Fibroblast of gingiva (primary cell): ENCODE measurements around the gene UBE2I.
"Not testable (repeated sequence)": the region's sequence is repeated elsewhere in the genome, so short reads cannot be mapped to it uniquely, and the experiment has no call there.

Experiments
- DNase-seq: peaks from one replicate; pipeline ENCODE4 v3.0.0-alpha.2; 2011; ENCODE audit warnings: low read depth

The UBE2I gene

DNA sequence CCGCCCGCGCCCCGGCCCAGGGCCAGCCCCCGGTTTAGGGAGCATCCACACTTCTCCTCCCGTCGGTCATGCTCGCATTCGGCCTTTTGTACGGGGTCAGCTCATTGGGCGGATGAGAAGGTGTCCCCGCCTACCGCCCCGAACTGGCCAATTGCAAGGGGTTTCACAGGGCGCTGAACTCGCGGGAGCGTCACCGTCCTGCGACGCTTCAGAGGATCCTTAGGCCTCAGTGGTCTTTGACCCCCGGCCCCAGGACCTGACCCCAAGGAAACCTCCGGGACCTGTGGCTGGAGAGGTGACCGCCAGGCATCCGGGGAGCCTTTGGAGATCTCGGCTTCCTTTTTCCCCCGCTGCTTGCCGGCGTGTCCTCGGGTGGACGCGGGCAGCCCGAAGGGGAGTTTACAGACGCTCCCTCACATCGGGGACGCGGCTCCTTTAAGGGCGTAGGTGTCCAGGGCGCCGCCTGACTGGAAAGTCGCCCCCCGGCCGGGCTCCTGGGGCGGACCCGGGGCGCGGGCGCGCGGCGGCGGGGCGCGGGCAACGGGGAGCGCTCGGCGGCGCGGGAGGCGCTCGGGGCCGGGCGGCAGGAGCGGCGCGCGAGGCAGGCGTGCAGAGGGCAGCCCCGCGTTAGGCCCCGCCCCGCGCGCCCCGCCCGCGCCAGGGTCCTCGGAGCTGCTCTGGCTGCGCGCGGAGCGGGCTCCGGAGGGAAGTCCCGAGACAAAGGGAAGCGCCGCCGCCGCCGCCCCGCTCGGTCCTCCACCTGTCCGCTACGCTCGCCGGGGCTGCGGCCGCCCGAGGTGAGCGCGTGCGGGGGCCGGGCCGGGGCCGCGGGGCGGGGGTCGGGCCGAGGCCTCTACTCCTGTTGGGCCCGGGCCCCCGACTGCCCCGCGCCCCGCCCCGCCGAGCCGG lies at the start of gene UBE2I:
Gene UBE2I, plus strand, starts transcription at position 660 of the 909 bp plus-strand sequence. CDS start 4,395 bp downstream, outside the sequence.
- DNase-seq = peak; percentile 99

DNA sequence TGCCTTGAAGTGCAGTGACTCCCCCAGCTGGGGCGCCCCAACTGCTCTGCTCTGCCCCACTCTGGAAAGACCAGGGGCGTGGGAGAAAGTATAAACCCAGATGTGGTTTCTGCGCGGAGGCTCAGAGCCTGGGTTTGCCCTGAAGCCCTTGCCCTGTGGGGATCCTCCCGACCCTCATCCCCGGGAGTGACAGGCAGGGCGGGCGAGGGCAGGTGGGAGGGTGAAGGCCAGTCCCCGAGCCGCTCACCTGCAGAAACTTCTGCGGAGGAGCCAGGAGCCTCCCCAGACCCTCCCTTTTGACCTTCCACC lies 49.7 kb upstream of the UBE2I start:
- no peak for DNase-seq

DNA sequence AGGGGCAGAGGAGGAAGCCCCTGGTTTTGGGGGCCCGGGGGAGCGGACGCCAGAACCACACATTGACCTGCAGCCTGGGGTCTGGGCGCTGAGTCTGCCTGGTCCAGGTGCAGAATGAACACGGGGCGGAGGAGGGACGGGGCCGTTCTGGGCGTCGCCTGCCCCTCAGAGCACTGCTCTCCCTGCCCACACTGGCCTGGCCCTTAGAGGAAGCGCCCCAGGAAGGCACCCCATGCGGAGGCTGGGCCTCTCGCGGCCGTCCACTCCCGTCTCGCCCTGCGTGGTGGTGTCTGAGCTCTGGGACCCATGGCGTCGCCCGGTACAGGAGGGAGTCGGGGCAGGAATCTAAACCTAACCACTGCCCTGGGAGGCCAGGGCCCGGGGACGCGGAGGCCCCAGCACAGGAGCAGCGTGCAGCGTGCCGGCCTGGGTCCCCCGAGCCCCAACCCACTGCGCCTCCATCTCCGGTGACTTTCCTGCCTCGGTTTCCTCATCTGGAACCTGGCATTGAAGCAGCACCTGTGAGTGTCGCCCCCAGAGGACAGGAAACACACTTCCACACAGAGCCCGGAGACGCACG lies 49.2 kb upstream of the UBE2I start:
- DNase-seq = no peak

DNA sequence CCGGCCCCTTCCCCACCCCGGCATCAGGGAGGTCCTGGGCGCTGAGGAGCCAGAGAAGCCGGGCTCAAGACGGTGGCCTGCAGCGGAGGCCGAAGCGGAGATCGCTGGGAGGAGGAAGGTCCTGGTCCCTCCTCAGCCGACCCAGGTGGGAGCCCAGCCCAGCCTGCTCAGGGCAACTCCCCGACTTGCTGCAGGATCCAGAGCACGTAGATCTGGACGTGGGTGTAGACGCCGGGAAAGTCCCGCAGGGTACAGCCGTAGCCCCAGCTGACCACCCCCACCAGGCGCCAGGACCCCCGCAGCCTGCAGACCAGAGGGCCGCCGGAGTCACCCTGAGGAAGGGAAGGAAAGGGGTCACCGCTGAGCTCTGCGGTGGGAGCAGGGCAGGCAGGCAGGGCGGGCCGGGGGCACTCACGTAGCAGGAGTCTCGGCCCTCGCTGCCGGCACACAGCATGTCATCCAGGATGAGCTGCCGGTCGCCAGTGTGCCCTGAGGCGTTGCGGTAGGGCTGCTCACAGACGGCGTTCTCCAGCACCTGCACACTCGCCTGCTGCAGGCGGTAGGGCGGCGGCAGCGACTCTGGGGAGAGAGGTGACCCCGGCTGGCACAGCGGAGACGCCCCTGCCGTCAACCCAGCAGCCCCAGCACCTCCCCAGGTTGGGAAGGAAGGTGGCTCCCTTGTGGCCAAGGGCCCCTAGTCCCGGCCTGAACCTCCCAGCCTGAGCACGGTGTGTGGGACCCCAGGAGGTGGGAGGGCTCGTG lies 48.1 kb upstream of the UBE2I start:
- DNase-seq = no peak

DNA sequence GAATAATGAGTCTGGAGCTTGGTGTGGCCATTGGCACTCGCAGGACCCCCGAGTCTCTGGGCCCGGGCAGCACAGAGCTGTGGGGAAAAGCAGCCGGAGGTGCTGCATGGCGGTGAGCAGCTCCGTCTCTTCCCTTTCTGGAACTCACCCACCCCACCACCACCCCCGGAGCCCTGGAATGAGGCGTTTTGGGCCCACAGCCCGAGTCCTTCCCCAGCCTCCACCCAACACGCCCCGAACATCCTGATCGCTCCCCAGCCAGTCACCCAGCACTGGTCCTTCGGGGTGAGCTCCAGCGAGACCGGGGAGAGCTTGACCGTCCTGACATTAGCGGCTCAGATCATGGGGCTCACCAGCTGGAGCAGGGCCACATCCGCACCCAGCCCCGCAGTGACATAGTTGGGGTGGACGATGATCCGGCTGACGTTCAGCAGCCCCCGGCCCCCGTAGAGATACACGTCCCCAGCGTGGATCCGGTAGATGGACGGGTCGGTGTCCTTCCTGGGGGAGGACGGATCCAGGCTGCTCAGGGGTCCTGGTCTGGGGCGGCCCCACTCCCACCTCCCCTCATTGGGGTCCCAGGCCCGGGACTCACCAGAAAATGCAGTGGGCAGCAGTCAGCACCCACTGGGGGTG lies 47.1 kb upstream of the UBE2I start:
- DNase-seq = no peak

DNA sequence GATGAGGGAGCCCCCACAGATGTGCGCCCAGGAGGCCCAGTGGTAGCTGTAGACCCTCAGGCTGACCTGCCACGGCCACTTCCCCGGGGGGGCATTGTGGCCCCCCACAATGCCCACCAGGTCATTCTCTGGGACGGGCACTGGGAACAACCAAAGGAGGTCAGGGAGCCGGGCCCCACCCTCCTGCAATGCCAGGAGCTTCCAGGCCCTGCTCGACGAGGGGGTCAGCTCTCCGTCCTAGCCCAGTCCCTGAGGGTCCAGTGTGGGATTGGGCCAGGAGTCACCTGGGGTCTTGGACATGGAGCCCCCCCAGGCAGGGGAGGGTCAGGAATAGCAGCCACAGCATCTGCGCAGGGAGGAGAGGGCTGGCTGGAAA lies 46.6 kb upstream of the UBE2I start:
- no peak for DNase-seq

DNA sequence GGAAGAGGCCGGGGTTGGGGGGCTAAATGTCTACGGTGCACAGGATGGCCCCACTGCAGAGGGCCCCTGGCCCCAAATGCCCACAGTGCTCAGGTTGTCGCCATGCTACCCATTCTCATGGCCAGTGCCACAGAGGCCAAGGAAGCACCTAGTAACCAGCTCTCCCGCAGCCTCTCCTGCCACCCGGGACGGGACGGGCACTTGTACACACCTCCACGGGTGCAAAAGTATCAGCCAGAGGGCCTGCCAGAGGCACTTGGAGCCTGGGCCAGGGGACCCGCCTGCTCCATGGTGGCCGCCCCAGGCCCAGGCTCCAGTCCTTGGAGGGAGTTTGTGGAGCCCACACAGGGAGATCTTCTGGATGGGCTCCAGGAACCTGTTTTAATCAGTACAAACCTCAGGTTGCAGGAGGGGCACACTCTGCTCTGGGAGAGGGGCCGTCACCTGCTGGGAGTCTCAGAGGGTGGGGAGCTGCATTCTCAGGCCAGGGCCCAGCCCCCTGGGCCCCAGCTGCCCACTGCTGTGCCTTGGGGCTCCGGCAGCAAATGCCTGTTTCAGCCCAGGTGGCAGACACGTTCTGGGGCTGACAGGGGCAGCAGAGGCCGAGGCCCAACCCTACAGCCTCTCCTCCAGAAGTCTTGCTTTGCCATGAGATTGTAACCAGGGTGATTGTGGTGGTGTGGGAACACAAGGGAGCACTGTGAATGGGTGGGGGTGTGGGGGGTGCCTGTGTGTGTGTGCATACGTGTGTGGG lies 45.7 kb upstream of the UBE2I start:
- no peak for DNase-seq

DNA sequence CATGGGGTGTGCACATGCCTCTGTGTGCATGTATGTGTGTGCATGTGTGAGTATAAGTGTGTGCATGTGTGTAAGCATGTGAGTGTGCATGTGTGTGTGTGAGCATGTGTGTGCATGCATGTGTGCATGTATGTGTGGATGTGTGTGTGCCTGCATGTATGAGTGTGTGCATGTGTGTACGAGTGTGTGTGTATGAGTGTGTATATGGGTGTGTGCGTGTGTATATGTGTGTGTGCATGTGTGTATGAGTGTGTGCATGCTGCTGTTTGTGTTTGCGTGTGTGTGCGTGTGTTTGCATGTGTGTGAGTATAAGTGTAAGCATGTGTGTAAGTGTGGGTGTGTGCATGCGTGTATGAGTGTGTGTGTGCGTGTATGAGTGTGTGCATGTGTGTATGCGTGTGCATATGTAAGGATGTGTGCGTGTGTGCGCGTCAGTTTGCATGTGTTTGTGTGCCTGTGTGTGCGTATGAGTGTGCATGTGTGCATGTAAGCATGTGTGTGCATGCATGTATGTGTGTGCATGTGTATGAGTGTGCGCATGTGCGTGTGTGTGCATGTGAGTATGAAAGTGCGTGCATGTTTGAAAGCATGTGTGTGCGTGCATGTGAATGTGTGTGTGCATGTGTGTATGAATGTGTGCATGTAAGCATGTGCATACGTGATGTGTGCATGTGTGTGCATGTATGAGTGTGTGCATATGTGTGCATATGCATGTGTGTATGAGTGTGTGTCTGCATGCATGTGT lies 44.9 kb upstream of the UBE2I start:
- DNase-seq = no peak

DNA sequence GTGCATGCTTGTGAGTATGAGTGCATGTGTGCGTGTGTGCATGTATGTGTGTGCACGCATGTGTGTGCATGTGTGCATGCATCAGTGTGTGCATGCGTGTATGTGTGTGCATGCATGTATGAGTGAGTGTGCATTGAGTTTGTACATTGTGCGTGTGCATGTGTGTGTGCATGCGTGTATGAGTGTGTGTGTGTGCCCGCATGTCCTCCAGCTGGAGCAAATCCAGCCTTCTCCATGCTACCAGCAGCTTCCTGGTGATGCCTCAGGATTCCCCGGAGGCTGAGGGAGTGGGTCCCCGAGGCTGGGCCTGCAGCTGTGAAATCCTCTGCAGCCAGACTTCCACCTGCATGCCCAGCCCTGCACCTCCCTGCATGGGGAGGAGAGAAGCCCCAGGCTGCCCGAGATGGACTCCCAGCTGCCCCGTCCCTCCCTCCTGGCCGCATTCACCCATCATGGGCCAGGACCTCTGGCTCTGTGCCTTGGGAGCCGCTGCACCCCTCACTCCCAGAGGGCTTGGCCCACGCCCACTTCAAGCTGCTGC lies 44.3 kb upstream of the UBE2I start:
- DNase-seq = no peak

DNA sequence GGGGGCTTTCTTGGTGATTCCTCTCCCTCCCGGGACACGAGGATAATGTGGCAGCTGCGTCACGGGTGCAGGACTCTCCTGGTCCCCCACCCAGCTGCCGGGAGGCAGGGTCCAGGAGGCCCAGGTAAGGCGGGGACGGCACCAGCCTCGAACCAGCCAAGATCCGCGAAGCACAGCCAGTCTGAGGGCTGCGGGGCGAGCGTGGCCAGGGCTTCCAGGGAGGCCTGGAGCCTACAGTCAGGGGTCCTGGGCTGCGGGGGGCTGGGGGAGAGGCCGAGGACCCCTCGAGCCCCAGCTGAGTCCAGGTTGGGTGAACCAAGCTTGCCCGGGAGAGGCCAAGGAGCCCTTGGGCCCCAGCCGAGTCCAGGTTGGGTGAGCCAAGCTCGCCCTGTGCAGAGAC lies 43.6 kb upstream of the UBE2I start:
- no peak for DNase-seq

DNA sequence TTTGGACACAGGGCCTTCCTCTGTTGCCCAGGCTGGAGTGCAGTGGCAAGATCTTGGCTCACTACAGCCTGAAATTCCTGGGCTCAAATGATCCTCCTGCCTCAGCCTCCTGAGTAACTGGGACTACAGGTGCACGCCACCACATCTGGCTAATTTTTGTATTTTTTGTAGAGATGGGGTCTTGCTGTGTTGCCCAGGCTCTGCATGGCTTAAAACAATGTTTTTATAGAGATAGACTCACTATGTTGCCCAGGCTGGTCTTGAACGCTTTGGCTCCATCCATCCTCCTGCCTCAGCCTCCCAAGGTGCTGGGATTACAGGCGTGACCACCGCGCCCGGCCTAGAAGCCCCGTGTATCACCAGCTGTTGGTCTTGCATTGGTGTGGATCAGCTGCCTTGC lies 40.0 kb upstream of the UBE2I start:
- not testable (repeated sequence) for DNase-seq

DNA sequence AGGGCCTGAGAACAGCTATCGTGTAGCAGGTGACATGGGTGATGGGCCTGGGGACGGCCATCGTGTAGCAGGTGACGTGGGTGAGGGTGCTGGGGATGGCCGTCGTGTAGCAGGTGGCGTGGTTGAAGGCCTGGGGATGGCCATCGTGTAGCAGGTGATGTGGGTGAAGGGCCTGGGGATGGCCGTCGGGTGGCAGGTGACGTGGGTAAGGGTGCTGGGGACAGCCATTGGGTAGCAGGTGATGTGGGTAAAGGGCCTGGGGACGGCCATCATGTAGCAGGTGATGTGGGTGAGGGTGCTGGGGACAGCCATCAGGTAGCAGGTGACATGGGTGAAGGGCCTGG lies 38.1 kb upstream of the UBE2I start:
- no peak for DNase-seq

DNA sequence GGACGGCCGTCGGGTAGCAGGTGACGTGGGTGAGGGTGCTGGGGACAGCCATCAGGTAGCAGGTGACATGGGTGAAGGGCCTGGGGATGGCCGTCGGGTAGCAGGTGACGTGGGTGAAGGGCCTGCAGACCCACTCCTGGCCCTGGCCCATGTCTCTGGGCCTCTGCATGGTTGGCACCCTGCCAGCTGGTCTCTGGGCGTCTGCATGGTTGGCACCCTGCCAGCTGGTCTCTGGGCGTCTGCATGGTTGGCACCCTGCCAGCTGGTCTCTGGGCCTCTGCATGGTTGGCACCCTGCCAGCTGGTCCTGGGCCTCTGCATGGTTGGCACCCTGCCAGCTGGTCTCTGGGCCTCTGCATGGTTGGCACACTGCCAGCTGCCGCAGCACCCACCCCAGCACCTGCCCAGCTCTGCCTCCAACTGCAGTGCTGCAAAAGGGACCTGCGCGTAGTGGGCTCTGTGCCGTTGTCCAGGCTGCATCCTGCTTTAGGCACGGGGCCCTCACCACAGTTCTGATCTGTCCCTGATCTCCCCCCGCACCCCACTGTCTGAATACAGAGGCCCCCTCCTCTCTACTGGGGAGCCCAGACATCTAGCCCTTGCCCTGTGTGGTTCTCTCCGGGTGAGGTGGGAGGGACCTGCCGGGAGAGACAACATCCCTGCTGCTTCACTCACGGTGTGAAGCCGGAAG lies 37.6 kb upstream of the UBE2I start:
- DNase-seq = not testable (repeated sequence)

DNA sequence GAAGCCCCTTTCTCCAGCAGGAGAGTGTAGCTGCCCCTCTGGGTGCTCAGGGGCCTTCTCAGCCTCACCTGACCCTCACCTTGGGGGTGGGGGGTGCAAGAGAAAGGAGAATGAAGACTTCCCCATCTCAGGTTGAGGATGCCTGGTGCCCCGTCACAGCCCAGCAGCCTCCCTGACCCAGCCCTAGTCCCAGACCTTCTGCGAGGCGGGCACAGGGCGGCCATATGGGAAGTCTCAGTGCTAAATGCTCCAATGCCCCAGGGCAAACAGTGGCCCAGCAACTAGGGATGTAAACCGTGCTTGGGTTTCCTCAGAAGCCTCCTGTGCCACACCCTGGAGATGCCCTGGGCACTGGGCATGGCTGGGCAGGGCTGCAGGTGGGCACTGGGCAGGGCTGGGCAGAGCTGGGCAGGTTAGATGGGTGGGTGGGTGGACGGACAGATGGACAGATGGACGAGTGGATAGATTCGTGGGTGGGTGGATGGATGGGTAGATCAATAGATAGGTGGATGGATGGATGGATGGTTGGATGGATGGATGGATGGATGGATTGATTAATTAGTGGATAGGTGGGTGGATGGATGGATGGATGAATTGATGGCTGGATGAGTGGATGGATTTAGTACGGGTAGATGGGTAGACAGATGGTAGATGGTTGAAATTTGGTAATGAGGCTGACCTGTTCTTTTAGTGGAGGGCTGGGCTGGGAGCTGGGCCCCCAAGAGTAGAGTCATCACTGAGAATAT lies 36.8 kb upstream of the UBE2I start:
- DNase-seq = no peak

DNA sequence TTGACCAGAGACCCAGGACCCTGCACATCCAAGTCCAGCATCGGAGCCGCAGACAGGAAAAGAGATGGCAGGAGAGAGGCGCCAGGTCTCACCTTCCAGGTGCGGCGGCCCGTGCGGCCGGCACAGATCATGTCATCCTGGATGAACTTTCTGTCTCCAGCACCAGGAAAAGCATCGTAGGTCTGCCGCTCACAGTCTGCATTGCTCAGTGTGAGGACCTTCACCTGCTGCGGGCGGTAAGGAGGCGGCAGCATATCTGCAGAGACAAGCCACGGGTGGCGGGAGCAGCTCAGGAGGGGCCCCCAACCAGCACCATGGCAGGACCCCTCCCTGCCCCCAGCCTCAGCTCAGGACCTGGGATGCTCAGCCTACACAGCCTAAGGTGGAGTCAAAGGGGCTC lies 35.6 kb upstream of the UBE2I start:
- DNase-seq = no peak

DNA sequence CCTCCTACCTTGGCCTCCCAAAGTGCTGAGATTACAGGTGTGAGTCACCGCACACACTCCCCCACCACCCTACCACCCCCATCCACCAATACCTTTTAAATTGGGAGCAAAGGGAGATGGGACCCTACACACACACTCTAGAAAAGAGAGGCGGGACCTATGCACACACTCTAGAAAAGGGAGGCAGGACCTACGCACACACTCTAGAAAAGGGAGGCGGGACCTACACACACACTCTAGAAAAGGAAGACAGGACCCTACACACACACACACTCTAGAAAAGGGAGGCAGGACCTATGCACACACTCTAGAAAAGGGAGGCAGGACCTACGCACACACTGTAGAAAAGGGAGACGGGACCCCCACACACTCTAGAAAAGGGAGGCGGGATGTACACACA lies 34.7 kb upstream of the UBE2I start:
- DNase-seq = no peak

DNA sequence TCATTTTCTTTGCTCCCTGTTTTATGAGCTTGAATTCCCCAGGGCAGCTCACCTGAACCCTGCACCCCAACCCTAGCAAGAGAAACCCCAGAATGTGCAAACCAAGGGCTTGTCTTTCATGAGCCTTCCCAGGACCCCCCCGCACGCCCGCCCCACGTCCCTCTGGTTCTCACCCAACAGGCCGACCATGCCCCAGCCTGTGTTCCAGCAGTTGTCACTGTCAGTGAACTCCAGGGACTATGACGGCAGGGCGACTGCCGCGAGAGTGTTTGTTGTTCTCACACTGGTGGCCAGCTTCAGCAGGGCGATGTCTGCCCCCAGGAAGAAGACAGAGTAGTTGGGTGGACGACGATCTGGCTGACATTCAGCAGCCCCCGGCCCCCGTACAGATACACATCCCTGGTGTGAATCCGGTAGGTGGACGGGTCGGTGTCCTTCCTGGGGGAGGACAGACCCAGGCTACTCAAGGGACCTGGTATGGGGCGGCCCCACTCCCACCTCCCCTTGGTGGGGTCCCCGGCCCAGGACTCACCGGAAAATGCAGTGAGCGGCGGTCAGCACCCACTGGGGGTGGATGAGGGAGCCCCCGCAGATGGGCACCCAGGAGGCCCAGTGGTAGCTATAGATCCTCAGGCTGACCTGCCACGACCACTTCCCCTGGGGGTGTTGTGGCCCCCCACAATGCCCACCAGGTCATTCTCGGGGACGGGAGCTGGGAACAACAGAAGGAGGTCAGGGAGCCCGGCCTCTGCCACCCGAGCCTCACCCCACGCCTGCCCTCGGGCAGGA lies 33.5 kb upstream of the UBE2I start:
- DNase-seq = no peak

DNA sequence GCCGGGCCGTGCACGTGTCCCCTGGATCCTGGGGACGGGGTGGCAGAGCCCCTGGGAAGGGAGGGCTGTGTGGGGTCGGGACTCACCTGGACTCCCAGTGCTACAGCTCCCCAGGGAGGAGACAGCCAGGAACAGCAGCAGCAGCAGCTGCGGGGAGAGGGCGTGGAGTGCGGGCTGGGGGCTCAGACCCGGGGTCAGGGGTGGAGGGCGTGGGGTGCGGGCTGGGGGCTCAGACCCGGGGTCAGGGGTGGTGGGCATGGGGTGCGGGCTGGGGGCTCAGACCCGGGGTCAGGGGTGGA lies 32.9 kb upstream of the UBE2I start:
- DNase-seq = no peak

DNA sequence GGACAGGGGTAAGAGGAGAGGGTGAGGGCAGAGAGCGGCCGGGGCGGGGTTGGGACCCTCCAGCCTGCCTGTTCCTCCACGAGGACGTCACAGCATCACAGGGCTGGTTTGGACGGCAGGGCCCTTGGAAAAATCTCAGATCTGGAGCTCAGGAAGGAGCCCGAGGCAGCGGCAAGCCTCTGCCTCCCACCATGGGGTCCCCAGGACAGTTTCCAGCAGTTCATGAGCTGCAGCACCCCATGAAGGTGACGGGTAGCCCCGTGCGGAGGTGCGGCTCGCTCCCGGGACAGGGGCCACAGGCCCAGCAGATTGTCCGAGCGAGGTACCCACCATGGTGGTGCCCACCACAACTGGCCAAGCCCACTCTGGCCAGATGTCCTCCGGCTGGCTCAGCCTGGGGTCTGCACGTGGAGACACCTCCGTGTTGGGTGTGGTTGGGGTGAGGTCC lies 32.3 kb upstream of the UBE2I start:
- no peak for DNase-seq
